ENCODE measurements around the gene CCL28.

The CCL28 gene

DNA sequence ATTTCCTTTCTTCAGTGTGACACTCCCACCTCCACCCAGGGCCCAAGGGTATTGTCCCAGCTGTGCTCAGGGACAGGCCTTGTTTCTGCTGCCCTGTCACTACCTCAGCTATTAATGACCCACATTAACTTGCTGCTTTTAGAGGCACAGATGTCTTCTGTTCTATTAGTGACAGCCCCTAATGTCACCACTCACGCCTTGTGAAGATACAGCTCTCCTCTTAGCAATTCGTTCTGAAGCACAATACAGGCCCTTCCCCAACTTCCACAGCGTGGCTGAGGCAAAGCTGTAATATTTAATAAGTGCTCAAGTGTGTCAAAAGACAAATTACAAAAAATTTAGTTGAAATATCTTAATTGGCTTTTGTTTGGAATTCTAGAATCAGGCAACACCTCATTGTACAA is 54.3 kb downstream of the CCL28 start:
- no peak for DNase-seq (ENCODE audit: low read depth in 2 of 2)

DNA sequence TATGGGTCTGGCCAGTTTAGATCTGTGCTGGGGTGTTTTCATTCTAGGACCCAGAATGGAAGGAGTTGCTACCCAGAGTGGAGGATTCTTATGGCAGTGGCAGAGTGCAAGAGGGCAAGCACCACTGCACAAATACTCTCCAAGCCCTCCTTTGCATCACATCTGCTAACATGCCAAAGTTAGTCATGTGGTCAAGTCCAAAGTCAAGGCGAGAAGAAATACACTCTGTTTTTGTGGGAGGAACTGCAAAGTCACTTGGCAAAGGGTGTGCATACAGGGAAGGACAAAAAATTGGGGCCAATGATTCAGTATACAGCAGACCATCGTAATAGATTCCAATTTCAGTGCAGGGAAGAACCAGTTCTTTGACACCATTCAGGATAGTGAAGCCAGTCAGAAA is 55.1 kb downstream of the CCL28 start:
- no peak for DNase-seq (ENCODE audit: low read depth in 2 of 2)

DNA sequence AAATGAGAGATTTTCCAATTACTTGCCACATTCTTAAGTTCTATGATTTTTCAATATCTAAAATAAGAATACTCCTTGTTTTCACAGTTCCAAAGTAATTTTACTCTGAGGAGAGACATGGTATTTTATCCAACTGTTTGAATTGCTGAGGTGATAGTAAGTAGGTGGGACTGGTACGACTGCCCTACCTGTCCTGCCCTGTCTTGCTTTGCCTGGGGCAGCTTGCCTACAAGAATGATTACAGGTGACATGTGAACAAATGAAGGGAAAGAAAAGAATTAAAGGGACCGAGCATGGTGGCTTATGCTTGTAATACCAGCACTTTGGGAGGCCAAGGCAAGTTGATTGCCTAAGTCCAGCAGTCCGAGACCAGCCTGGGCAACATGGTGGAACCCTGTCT is 57.4 kb downstream of the CCL28 start:
- DNase-seq (ENCODE audit: low read depth in 2 of 2) = no peak

- no peak for DNase-seq (ENCODE audit: low read depth in 2 of 2)
Observed at GRCh38 chr5:43353668-43354067, 58.5 kb downstream of the CCL28 start.

DNA sequence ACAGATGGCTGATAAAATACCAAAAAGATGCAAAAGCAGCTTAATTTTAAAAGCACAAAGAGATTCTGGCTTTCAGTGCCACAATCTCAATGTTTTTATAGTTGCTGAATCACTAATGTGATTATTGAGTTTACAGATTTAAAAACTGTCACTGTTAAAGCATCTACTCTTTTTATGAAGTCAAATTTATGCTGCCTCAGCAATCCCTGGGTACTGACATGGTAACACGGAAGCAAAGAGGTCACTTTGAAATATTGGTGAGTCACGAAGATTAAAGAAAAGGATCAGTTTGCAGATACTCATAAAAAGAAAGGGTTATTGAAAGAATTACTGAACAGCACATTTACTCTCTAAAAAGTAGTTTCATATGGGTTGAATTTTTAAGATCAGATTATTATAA is 59.3 kb downstream of the CCL28 start:
- no peak for DNase-seq (ENCODE audit: low read depth in 2 of 2)

DNA sequence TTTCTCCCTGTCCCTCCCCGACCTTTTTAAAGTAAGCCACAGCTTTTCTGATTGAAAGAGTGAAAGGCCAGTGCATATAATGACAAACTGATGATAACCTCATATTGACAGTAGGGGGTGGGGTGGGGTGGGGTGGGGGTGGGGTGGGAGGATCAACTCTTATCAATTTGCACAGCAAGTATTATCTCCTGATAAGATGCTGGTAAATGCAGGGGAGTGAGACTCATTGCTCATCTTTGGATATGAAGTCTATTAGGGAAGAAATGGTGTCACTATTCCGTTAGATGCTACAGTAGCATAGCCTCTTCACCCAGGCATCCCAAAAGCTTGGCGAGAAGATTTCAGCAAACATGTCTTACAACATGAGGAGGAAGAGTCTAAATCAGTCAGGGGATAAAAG is 60.1 kb downstream of the CCL28 start:
- DNase-seq (ENCODE audit: low read depth in 2 of 2) = no peak

DNA sequence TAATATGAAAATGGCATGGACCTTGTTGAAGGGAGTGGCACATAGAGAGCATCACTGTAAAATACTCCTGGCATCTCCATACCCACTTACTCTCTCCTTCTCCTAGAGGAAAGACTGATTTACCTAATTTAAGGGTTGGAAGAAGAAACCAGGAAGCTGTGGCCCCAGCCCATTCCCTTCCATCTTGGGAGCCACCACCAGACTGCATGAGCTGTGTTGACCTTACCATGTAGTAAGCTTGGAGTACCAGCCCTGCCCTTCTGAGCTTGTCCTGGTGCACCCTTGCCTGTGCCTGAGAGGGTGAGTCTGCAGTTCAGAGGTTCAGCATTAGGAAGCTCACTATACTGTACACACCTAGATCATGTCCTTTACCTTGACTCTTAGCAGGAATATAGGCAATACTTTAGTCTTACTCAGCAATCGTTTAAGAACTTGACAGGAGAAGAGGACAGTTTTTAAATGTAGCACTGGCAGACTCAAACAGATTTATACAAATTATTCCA is 63.3 kb downstream of the CCL28 start:
- no peak for DNase-seq (ENCODE audit: low read depth in 2 of 2)

DNA sequence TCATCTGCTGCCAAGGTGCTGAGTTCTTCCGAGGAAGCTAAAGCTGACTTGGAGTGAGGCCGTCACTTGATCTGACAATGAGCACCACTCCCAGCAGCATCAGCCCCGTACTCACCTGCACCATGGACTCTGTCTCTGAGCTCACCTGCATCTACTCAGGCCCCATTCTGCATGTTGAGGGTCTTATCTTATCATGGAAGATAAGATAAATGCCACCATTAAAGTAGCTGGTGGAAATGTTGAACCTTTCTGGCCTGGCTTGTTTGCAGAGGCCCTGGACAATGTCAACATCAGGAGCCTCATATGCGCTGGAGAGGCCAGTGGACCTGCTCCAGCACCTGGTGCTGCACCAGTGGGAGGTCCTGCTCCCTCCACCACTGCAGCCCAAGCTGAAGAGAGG is 64.0 kb downstream of the CCL28 start:
- no peak for DNase-seq (ENCODE audit: low read depth in 2 of 2)

GRCh38 chr5:43338862-43339261 is 73.3 kb downstream of the CCL28 start:
- no peak for DNase-seq (ENCODE audit: low read depth in 2 of 2)

DNA sequence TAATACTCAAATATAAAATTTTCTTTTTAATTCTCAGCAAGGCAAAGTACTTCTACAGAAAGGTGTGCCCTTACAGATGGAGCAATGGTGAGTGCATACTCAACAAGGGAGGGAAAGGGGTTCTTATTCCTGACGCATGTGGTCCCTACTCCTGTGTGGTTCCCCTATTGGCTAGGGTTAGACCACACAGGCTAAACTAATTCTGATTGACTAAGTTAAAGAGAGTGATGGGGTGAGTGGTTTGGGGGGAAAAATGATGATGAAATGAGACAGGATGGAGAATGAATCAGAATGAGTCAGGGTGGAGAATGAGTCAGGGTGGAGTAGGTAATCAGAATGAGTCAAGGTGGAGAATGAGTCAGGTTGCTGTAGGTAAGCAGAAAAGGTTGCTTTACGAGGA is 76.0 kb downstream of the CCL28 start:
- no peak for DNase-seq (ENCODE audit: low read depth in 2 of 2)

DNA sequence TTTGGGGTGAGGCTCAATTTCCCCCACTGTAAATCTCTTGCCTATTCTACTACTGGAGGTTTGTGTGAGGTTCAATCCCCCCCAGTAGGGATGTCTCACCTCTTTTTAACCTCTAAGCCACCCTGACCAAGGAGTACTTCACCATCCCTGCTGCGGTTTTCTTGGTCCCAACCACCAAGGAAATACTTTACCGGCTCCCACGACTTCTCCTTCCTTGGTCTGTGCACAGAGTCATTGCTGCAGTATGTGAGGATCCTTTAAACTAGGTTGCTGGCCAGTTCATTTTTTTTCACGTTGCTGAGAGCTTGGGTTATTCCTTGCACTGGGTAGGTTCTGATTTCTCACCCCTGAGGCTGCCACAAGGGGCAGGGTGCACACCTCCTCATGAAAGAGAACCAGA is 76.5 kb downstream of the CCL28 start:
- DNase-seq (ENCODE audit: low read depth in 2 of 2) = no peak

- no peak for DNase-seq (ENCODE audit: low read depth in 2 of 2)
Observed at GRCh38 chr5:43332401-43332800, 79.8 kb downstream of the CCL28 start.

Measured in stimulated activated CD4-positive, alpha-beta T cell treated with anti-CD3 and anti-CD28 coated beads, Interleukin-1b, Interleukin-23, amount 100 ng/mL, for 1 hour (primary cell).